ENCODE measurements around the gene PRR3.

PRR3 gene

DNA sequence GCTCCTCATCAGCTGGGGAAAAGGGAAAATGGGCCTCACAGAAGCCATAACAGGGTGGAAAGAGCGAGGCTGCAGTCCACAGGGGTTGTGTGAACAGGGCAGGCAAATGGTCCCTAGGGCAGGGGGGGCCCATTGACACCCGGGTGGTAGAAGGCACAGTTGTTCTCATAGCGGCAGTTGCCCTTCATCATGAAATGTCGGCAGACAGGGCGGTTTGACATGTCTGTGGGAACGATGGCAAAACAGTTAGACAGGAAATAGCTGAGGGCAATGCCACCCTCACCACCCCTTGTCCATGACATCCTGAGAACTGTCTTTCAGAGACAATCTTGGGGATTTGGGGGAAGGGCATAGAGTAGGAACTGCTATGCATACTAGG is 44.3 kb downstream of the PRR3 start:
- TF ChIP-seq, protein P1, sequence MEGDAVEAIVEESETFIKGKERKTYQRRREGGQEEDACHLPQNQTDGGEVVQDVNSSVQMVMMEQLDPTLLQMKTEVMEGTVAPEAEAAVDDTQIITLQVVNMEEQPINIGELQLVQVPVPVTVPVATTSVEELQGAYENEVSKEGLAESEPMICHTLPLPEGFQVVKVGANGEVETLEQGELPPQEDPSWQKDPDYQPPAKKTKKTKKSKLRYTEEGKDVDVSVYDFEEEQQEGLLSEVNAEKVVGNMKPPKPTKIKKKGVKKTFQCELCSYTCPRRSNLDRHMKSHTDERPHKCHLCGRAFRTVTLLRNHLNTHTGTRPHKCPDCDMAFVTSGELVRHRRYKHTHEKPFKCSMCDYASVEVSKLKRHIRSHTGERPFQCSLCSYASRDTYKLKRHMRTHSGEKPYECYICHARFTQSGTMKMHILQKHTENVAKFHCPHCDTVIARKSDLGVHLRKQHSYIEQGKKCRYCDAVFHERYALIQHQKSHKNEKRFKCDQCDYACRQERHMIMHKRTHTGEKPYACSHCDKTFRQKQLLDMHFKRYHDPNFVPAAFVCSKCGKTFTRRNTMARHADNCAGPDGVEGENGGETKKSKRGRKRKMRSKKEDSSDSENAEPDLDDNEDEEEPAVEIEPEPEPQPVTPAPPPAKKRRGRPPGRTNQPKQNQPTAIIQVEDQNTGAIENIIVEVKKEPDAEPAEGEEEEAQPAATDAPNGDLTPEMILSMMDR (IDR thresholded peaks at IDR 0.05; ENCODE audit: low read depth, low read length, missing control alignments) = no peak
- DNase-seq (ENCODE audit: low read depth) = no peak
- in situ Hi-C loops (cut with HindIII; ENCODE audit: low sequenced_read_pairs) = no loop called here
- no peak overlapping the region for H3K4me3 ChIP-seq (ENCODE audit: low read depth, low read length)

DNA sequence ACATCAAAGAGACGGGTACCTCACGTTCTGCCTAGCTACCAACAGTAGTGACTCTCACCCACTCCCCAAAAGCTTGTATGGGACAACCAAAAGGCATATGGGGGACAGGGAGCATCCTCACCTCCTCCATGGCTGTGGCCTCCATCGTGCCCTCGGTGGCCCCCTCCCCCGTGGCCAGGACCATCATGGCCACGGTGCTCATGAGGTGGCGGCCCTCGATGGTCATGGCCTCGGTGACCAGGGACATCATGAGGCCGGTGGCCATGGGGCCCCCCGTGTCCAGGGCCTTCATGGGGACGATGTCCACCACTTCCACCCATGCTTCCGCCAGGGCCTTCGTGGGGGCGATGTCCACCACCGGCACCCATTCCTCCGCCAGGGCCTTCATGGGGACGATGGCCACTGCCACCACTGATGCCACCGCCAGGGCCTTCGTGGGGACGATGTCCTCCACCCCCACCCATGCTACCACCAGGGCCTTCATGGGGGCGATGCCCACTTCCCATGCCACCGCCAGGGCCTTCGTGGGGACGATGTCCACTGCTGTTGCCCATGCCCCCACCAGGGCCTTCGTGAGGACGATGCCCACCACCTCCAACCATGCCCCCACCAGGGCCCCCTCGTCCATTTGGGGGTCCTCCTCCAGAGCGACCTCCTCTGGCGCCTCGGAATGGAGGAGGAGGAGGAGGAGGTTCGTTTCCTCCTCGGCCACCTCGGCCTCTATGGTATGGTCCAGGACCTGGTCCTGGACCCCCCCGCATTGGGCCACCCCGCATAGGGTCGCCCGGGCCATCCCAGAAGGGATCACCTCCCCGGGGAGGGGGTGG is 44.9 kb downstream of the PRR3 start:
- no peak for DNase-seq (ENCODE audit: low read depth)
- no peak overlapping the region for H3K4me3 ChIP-seq (ENCODE audit: low read depth, low read length)
- in situ Hi-C loops (cut with HindIII; ENCODE audit: low sequenced_read_pairs) = no loop called here
- TF ChIP-seq, protein P1 (IDR thresholded peaks at IDR 0.05; ENCODE audit: low read depth, low read length, missing control alignments) = no peak

DNA sequence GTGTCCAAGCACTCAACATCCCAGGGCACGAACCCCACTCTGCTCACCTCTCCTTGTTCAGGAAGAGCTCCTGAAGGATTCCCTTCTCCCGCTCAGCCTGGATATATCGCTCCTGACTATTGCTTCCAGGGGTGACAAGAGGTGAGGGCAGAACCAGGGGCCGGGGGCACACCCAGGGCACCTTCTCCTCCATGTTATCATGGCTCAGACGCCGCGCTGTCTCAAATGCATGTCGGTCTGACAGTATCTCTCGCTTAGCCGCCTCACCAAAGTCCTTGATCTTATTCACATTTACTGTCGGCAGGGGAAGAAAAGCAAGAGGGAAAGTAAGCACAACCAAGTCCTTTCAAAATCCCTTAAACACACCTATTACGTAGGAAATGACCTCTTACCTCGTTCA is 46.9 kb downstream of the PRR3 start:
- DNase-seq (ENCODE audit: low read depth) = no peak
- TF ChIP-seq, protein P1 (IDR thresholded peaks at IDR 0.05; ENCODE audit: low read depth, low read length, missing control alignments) = no peak
- H3K4me3 ChIP-seq (ENCODE audit: low read depth, low read length) = no peak overlapping the region
- in situ Hi-C loops (cut with HindIII; ENCODE audit: low sequenced_read_pairs) = no loop called here

DNA sequence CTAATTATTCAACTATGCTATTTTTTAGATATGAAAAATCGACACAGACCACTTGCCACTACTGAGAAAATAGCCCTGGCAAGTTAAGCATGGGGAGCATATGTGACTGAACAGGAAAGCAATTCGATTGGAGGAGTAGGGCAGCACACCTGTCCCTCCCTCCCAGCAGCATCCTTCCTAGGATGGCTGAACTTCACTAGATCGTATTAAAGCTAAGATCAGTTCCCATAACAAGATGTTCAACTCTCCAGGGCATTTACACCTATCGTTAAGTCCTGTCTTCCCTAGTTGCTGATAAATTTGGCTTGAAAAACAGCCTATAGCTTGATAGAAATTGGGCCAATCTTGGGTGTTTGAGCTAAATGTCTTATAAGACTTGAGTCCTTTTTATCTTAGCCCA is 53.0 kb downstream of the PRR3 start:
- TF ChIP-seq, protein P1 (IDR thresholded peaks at IDR 0.05; ENCODE audit: low read depth, low read length, missing control alignments) = no peak
- in situ Hi-C loops (cut with HindIII; ENCODE audit: low sequenced_read_pairs) = loop anchor here (5.0 kb wide), 1 partner anchor 48 kb away; no protein-coding TSS in a partner anchor
- DNase-seq (ENCODE audit: low read depth) = no peak
- no peak overlapping the region for H3K4me3 ChIP-seq (ENCODE audit: low read depth, low read length)

DNA sequence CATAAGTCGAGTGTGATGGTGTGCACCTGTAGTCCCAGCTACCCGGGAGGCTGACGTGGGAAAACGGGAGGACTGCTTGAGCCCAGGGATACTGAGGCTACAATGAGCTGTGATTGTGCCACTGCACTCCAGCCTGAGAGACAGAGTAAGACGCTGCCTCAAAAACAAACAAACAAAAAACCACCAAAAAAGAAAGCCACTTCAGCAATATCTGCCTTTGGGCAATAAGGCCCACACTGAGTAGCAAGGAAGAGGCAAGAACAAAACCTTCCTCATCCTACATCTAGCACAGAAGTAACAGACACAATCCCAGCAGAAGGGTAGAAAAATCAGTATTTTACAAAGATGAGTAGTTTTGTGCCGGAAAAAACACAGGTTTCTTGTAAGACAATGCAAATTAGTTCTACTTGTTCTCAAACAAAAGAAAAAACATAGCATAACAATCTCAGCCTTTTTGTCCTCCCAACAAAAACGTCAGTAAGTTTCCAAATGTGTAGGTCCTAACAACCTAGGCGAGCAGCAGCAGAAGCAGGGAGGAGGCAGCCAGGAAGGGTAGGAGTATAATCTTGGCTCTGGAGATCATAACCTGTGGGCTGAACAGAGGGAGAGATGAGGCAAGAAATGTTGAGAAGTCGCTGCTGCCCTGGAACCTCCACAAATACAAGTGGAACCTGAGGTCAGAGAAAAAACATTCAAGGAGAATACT is 54.2 kb downstream of the PRR3 start:
- DNase-seq (ENCODE audit: low read depth) = no peak
- TF ChIP-seq, protein P1 (IDR thresholded peaks at IDR 0.05; ENCODE audit: low read depth, low read length, missing control alignments) = no peak
- H3K4me3 ChIP-seq (ENCODE audit: low read depth, low read length) = no peak overlapping the region
- in situ Hi-C loops (cut with HindIII; ENCODE audit: low sequenced_read_pairs) = loop anchor here (5.0 kb wide), 1 partner anchor 49 kb away; no protein-coding TSS in a partner anchor

DNA sequence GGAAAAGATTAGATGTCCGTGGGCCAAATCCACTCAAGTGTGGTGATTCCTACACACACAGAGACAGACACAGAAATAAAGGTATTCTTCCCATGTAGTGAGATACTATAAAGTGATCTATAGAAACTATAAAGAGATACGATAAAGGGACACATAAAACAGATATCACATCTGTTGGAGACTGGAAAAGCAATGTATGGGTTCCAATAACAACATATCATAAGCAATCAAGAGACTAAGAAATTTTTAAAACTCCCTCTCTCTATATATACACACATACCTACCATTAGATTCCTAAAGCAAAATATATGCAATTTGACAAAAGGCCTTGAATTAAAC is 54.7 kb downstream of the PRR3 start:
- TF ChIP-seq, protein P1 (IDR thresholded peaks at IDR 0.05; ENCODE audit: low read depth, low read length, missing control alignments) = no peak
- in situ Hi-C loops (cut with HindIII; ENCODE audit: low sequenced_read_pairs) = loop anchor here (5.0 kb wide), 1 partner anchor 50 kb away; no protein-coding TSS in a partner anchor

More for the DNA sequence above, 54.7 kb downstream of the PRR3 start:
- no peak for DNase-seq (ENCODE audit: low read depth)
- no peak overlapping the region for H3K4me3 ChIP-seq (ENCODE audit: low read depth, low read length)

Data from astrocyte of the cerebellum (primary cell).